GM12878 (cell line): Measurements from ENCODE around the gene KRTAP3-3. TPM values are rescaled to one million over a fixed set of nuclear protein-coding genes. Genes with fewer than 3 reads are reported as not detected.

Source experiments
- ATAC-seq: fragments of 200-7000 bp; cut with Tn5 transposase; 3 replicates; pipeline ENCODE4 v1.9.1; 2020; ENCODE audit warnings: mild to moderate bottlenecking, moderate library complexity
- BruUV-seq: library from RNA; stranded (reverse); fragments of 400-500 nt; replicated peaks from 2 replicates; lab custom pipeline; 2021; lab: Mats Ljungman, UMichigan
- CTCF ChIA-PET: fragments of 300-600 bp; sonication (Branson Sonifier 250); formaldehyde crosslinking; extraction: SDS; loops from one replicate; lab custom pipeline; 2021; ENCODE audit warnings: inconsistent platforms; lab: Yijun Ruan, JAX
- POLR2A ChIA-PET: fragments of 350-600 bp; formaldehyde crosslinking; extraction: SDS; loops from one replicate; lab custom pipeline; 2021; ENCODE audit warnings: inconsistent platforms; lab: Charles Lee
- RAD21 ChIA-PET: fragments of 300-600 bp; sonication (Branson Sonifier 250); formaldehyde crosslinking; loops from one replicate; lab custom pipeline; 2023; ENCODE audit warnings: antibody characterized with exemption; ENCODE audit not compliant: unreplicated experiment; lab: Charles Lee
- SMC1A ChIA-PET: fragments of 300-600 bp; sonication (Branson Sonifier 250); formaldehyde crosslinking; loops from one replicate; lab custom pipeline; 2023; ENCODE audit not compliant: unreplicated experiment, uncharacterized antibody; lab: Charles Lee
- DNase-seq: peaks from one replicate; pipeline ENCODE4 v3.0.0-alpha.2; 2011; ENCODE audit warnings: low read depth, low spot score
- FAIRE-seq: peaks from 3 replicates; lab custom pipeline; 2011; peaks lifted over from hg19 to GRCh38; lab: Jason Lieb, UNC
- H2AFZ ChIP-seq: 2 replicates; pipeline ENCODE4 v1.6.0; 2011; ENCODE audit warnings: low read depth, low read length, control low read depth; ENCODE audit not compliant: control insufficient read depth
- H3K27ac ChIP-seq: 2 replicates; pipeline ENCODE4 v1.5.1; 2011; ENCODE audit warnings: control low read depth; ENCODE audit not compliant: control insufficient read depth, insufficient read depth
- H3K27me3 ChIP-seq, 2 experiments: replicated peaks in 1 of 2; 2 replicates each; pipeline versions ENCODE4 v1.6.0 to v1.6.1; 2011; ENCODE audit warnings: low read length in 1 of 2; ENCODE audit not compliant: control insufficient read depth in 2 of 2, insufficient read depth in 2 of 2
- H3K36me3 ChIP-seq, 2 experiments: 2 replicates each; pipeline ENCODE4 v1.5.1; 2011; ENCODE audit warnings: low read length in 1 of 2; ENCODE audit not compliant: control insufficient read depth in 2 of 2, insufficient read depth in 2 of 2
- H3K4me1 ChIP-seq: 2 replicates; pipeline ENCODE4 v1.6.1; 2011; ENCODE audit warnings: mild to moderate bottlenecking, low read length, moderate library complexity, mixed read lengths; ENCODE audit not compliant: control insufficient read depth, insufficient read depth
- H3K4me2 ChIP-seq: 2 replicates; pipeline ENCODE4 v1.6.0; 2011; ENCODE audit warnings: control low read depth; ENCODE audit not compliant: control insufficient read depth, insufficient read depth
- H3K4me3 ChIP-seq: fragments of 200-600 bp; sonication (generic); 2 replicates; pipeline ENCODE4 v1.5.1; 2016
- H3K79me2 ChIP-seq: 2 replicates; pipeline ENCODE4 v1.6.0; 2011; ENCODE audit warnings: low read length; ENCODE audit not compliant: control insufficient read depth, insufficient read depth
- H3K9ac ChIP-seq: 2 replicates; pipeline ENCODE4 v1.8.0; 2011; ENCODE audit warnings: low read length, control low read depth, mixed read lengths; ENCODE audit not compliant: control insufficient read depth, insufficient read depth
- H3K9me3 ChIP-seq: replicated peaks from 3 replicates; pipeline ENCODE4 v1.5.1; 2011; ENCODE audit warnings: mild to moderate bottlenecking, low read length; ENCODE audit not compliant: control insufficient read depth, insufficient read depth
- H4K20me1 ChIP-seq: 2 replicates; pipeline ENCODE4 v1.6.0; 2011; ENCODE audit not compliant: control insufficient read depth, insufficient read depth
- BHLHE40 ChIP-seq, 2 experiments: fragments of 450-650 bp in 1 of 2; IDR thresholded peaks; 2 replicates each; pipeline ENCODE4 v1.6.1; 2011 to 2017; ENCODE audit warnings: low read depth in 2 of 2, borderline replicate concordance in 1 of 2, improper control_type of control experiment in 1 of 2, low read length in 1 of 2, mild to moderate bottlenecking in 1 of 2
- CHD1 ChIP-seq: IDR thresholded peaks from 2 replicates; pipeline ENCODE4 v1.6.1; 2012; ENCODE audit warnings: low read depth, low read length, improper control_type of control experiment
- EGR1 ChIP-seq, 2 experiments: IDR thresholded peaks; 1 replicate in 1 of 2; 2 replicates in 1 of 2; pipeline ENCODE4 v1.6.1; 2011 to 2012; ENCODE audit warnings: low read depth in 2 of 2, low read length in 2 of 2, borderline replicate concordance in 1 of 2, mild to moderate bottlenecking in 1 of 2, moderate library complexity in 1 of 2
- ELK1 ChIP-seq: IDR thresholded peaks from 2 replicates; pipeline ENCODE4 v1.6.1; 2012; ENCODE audit warnings: low read depth, low read length, improper control_type of control experiment
- IRF3 ChIP-seq: fragments of 450-650 bp; IDR thresholded peaks from 2 replicates; pipeline ENCODE4 v1.6.1; 2014; ENCODE audit warnings: mild to moderate bottlenecking
- LARP7 ChIP-seq: fragments of 450-650 bp; IDR thresholded peaks from 2 replicates; pipeline ENCODE4 v1.6.1; 2017; ENCODE audit warnings: mild to moderate bottlenecking
- POLR2AphosphoS5 ChIP-seq: IDR thresholded peaks from 2 replicates; pipeline ENCODE4 v1.6.1; 2011; ENCODE audit warnings: mild to moderate bottlenecking, low read length, inconsistent platforms
- TBL1XR1 ChIP-seq: IDR thresholded peaks from 2 replicates; pipeline ENCODE4 v1.6.1; 2012; ENCODE audit warnings: low read depth, low read length, improper control_type of control experiment
- TCF7 ChIP-seq: IDR thresholded peaks from 2 replicates; pipeline ENCODE4 v1.6.1; 2014; ENCODE audit warnings: antibody characterized with exemption, borderline replicate concordance
- ZSCAN29 ChIP-seq: fragments of 450-650 bp; IDR thresholded peaks from 2 replicates; pipeline ENCODE4 v1.6.1; 2017; ENCODE audit warnings: mild to moderate bottlenecking, moderate library complexity
- WGBS: methylation state at CpG from one replicate; pipeline ENCODE4 v1.1.6; 2016; ENCODE audit warnings: low lambda C conversion rate; ENCODE audit not compliant: insufficient replicate concordance, insufficient coverage; ENCODE audit errors: missing lambda C conversion rate; 5-methylcytosine and 5-hydroxymethylcytosine counted together
- in situ Hi-C: fragments of 300-500 bp; cut with MboI; formaldehyde crosslinking; loops from 9 replicates; pipeline ENCODE4 v1.14.3; 2018; ENCODE audit warnings: mixed read lengths
- intact Hi-C: fragments of 100-400 bp; cut with micrococcal nuclease; formaldehyde crosslinking; loops from one replicate; pipeline ENCODE4 v1.14.2; 2022; ENCODE audit not compliant: unreplicated experiment
- polyA plus RNA-seq, 11 experiments: library from polyadenylated mRNA; depleted of rRNA in 4 of 11; unstranded in 6 of 11; stranded (reverse) in 5 of 11; fragments of >200 nt; fragmentation: Nextera tagmentation in 4 of 11; fragmentation: Illumina TruSeq in 1 of 11; extraction: Ambion mirVana in 4 of 11; extraction: Trizol in 1 of 11; gene quantifications; 1 replicate in 1 of 11; 2 replicates in 10 of 11; pipeline versions ENCODE4 v1.2.1 to v1.2.3, GENCODE V29; 2011 to 2016; ENCODE audit warnings: inconsistent platforms in 2 of 11, missing spikeins in 2 of 11, low read depth in 1 of 11
- total RNA-seq, 4 experiments: library from RNA; depleted of rRNA in 3 of 4; stranded (reverse); fragments of >200 nt in 3 of 4; fragmentation: Illumina TruSeq in 1 of 4; extraction: Trizol in 1 of 4; gene quantifications; 2 replicates each; pipeline versions ENCODE4 v1.2.1 to v1.2.3, GENCODE V29; 2013 to 2021

Gene KRTAP3-3
- total and polyA plus RNA-seq, 10 of the 15 experiments (the other 5 are each of a cell fraction or from before 2014, with no cell fraction given) = not detected

GRCh38 chr17:40980117-40980516 is 13.8 kb downstream of the KRTAP3-3 start:
- Histone ChIP-seq H3K27me3 (peaks cover 0 to 5% of the 10 kb centered on the region in 2 experiments; a peak in 2 of 4 replicates), H3K36me3 (no peaks in the 10 kb centered on the region), H4K20me1 (no peaks in the 10 kb centered on the region), H3K4me3 (no peak overlapping the region), H2AFZ (no peak overlapping the region), H3K27ac (no peak overlapping the region), H3K4me1 (no peaks in the 10 kb centered on the region), H3K9ac (no peak overlapping the region), H3K79me2 (no peaks in the 10 kb centered on the region), H3K4me2 (no peak overlapping the region), H3K9me3 (no peaks in the 10 kb centered on the region)
- ChIA-PET POLR2A (no interaction called here), RAD21 (no interaction called here), CTCF (no interaction called here), SMC1A (no interaction called here)
- intact Hi-C loops (no loop called here), in situ Hi-C loops (no loop called here)
- BruUV-seq = no TSS peak
- DNase-seq (no peak), FAIRE-seq (no peak), ATAC-seq (no peak)
- TF ChIP-seq ZSCAN29 (no peak), POLR2AphosphoS5 (no peak), ELK1 (no peak), IRF3 (no peak), CHD1 (no peak), TBL1XR1 (no peak), EGR1 (IDR thresholded peaks at IDR 0.05; ENCODE audit: borderline replicate concordance in 1 of 2, low read depth in 2 of 2, low read length in 2 of 2) (no peak), TCF7 (no peak), LARP7 (no peak), BHLHE40 (IDR thresholded peaks at IDR 0.05; ENCODE audit: borderline replicate concordance in 1 of 2, low read depth in 2 of 2, low read length in 1 of 2) (no peak)
- WGBS = 96% methylated on average over 3 of the region's 3 CpGs
